ENCODE measurements around the gene TRPC5OS. TPM values are rescaled to one million over a fixed set of nuclear protein-coding genes. Genes with fewer than 3 reads are reported as not detected.

Gene TRPC5OS
- total RNA-seq, 4 donors from 2014 or later: not detected

- DNase-seq (ENCODE audit: extremely low spot score): no peak
- TF ChIP-seq POLR2AphosphoS5 (IDR thresholded peaks at IDR 0.05) (no peak), POLR2A (IDR thresholded peaks at IDR 0.05; ENCODE audit: low read depth) (no peak), CTCF (IDR thresholded peaks at IDR 0.05) (no peak), EP300 (IDR thresholded peaks at IDR 0.05) (no peak)
- intact Hi-C loops (cut with DNase I): no loop called here
- no peaks in the 10 kb centered on the region for H3K27me3 ChIP-seq
- H3K4me1 ChIP-seq: no peaks in the 10 kb centered on the region
- no peak overlapping the region for H3K27ac ChIP-seq (replicated peaks in 1 of 4)
- H3K36me3 ChIP-seq: no peaks in the 10 kb centered on the region
- H3K4me3 ChIP-seq: no peak overlapping the region
- no peaks in the 10 kb centered on the region for H3K9me3 ChIP-seq
- 68% methylated on average over 7 of the region's 7 CpGs for WGBS
Observed at GRCh38 chrX:111896148-111896547, 20.2 kb downstream of the TRPC5OS start.

GRCh38 chrX:111914398-111915090 is 38.6 kb downstream of the TRPC5OS start:
- no peaks in the 10 kb centered on the region for H3K36me3 ChIP-seq
- no peak overlapping the region for H3K4me3 ChIP-seq
- no peak for DNase-seq (ENCODE audit: extremely low spot score)
- H3K27me3 ChIP-seq: no peaks in the 10 kb centered on the region
- intact Hi-C loops (cut with DNase I): no loop called here
- no peaks in the 10 kb centered on the region for H3K4me1 ChIP-seq
- no peak overlapping the region for H3K27ac ChIP-seq (replicated peaks in 1 of 4)
- no peaks in the 10 kb centered on the region for H3K9me3 ChIP-seq
- WGBS: 54% methylated on average over 7 of the region's 7 CpGs
- TF ChIP-seq EP300 (IDR thresholded peaks at IDR 0.05) (no peak), POLR2A (IDR thresholded peaks at IDR 0.05; ENCODE audit: low read depth) (no peak), CTCF (IDR thresholded peaks at IDR 0.05) (no peak), POLR2AphosphoS5 (IDR thresholded peaks at IDR 0.05) (no peak)

GRCh38 chrX:111917591-111917990 is 41.6 kb downstream of the TRPC5OS start:
- DNase-seq (ENCODE audit: extremely low spot score): no peak
- TF ChIP-seq POLR2AphosphoS5 (IDR thresholded peaks at IDR 0.05) (no peak), EP300 (IDR thresholded peaks at IDR 0.05) (no peak), POLR2A (IDR thresholded peaks at IDR 0.05; ENCODE audit: low read depth) (no peak)
- intact Hi-C loops (cut with DNase I): no loop called here
- H3K27me3 ChIP-seq: no peaks in the 10 kb centered on the region
- H3K4me3 ChIP-seq: no peak overlapping the region
- no peaks in the 10 kb centered on the region for H3K36me3 ChIP-seq
- no peaks in the 10 kb centered on the region for H3K4me1 ChIP-seq
- no peaks in the 10 kb centered on the region for H3K9me3 ChIP-seq
- H3K27ac ChIP-seq (replicated peaks in 1 of 4): no peak overlapping the region

DNA sequence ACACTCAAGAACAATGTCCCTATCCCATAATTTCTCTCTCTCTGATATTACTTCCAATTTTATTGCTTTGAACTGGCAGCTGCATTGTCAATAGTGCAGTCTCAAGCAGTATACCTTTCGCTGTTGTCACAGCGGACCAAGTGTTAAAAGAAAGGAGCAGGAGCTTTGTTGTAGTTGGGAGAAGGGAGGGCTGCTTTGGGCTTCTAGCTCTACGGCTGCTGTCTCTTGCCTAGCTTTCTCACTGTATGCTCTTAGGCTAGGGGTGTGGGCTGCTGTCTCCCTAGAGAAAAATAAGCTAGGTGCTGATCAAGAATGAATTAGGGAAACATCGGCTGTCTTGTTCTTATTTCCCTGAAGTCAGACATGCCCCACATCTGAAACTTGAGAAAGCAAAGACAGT is 52.5 kb downstream of the TRPC5OS start:
- WGBS: 70% methylated on average over 4 of the region's 4 CpGs
- Histone ChIP-seq H3K4me3 (no peak overlapping the region), H3K4me1 (no peaks in the 10 kb centered on the region), H3K36me3 (no peaks in the 10 kb centered on the region), H3K27me3 (no peaks in the 10 kb centered on the region), H3K9me3 (no peaks in the 10 kb centered on the region), H3K27ac (replicated peaks in 1 of 4) (no peak overlapping the region)
- intact Hi-C loops (cut with DNase I): no loop called here
- no peak for DNase-seq (ENCODE audit: extremely low spot score)
- TF ChIP-seq EP300 (IDR thresholded peaks at IDR 0.05) (no peak), CTCF (IDR thresholded peaks at IDR 0.05) (no peak), POLR2A (IDR thresholded peaks at IDR 0.05; ENCODE audit: low read depth) (no peak), POLR2AphosphoS5 (IDR thresholded peaks at IDR 0.05) (no peak)

Other genes with a start within 250 kb of the TRPC5OS start
- gene ALG13, start 195.0 kb upstream of the TRPC5OS start, total RNA-seq: 10 to 100 TPM; 24.8 to 57.7 (median 34.2) TPM
- gene TRPC5, start 206.6 kb downstream of the TRPC5OS start, total RNA-seq: under 1 TPM in 2 of 4 donors, not detected in 2; under 0.01 to 0.06 TPM
- not detected for gene RTL4, start 206.8 kb downstream of the TRPC5OS start, total RNA-seq